Erythroblast (primary cell): ENCODE results near the gene IL16.

Experiments used
- GATA1 ChIP-seq: IDR thresholded peaks from 2 replicates; pipeline ENCODE4 v1.6.1; 2011; ENCODE audit warnings: low read depth, mild to moderate bottlenecking, control low read depth, low read length, moderate library complexity
- POLR2A ChIP-seq: IDR thresholded peaks from 2 replicates; pipeline ENCODE4 v1.6.1; 2011; ENCODE audit warnings: mild to moderate bottlenecking, low read length

DNA sequence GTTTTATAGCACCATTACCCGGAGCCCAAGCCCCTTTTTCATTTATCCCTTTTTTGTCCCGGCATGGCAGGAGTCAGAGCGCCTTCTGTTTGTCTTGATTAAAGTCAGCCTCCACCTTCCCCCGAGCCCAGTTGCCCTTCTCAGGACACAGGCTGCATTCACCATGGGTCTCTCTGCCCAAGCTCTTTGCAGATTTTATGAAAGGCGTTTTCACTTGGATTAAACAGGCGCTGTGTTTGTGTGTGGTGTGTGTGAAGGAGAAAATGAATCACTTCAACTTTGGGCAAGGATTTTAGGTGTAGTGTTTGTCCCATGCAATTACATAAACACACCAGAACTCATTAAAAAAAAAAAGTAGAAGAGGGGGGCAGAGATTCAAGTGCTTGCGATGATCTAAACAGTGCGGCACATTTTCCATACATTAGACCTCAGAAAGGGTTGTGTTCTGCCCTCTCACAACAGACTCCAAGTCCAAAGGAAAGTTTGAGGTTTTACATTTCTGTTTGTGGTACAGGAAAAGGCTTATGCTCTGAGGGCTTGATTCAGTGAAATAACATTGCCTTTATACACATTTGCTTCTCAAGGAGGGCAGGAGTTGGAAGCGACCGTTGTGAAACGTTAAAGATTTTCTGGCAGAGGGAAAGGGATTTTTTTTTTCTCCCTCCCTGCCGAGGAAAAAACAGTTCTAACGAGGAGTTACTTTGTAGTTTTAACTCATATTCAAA is 14.5 kb upstream of the IL16 start:
- no peak for TF ChIP-seq POLR2A
- no peak for TF ChIP-seq GATA1
